HepG2 (cell line): ENCODE measurements around the gene SEPTIN2. TPM values are rescaled to one million over a fixed set of nuclear protein-coding genes. Genes with fewer than 3 reads are reported as not detected.
A peak's percentile ranks its signal among the peaks of the same experiment; 100 is the strongest.

Experiments used
- ATF7 ChIP-seq, 2 experiments: fragments of 450-650 bp in 1 of 2; sonication (generic) in 1 of 2; formaldehyde crosslinking in 1 of 2; IDR thresholded peaks; 2 replicates each; pipeline versions ENCODE4 v1.4.0 to v1.6.1; 2016 to 2020; ENCODE audit warnings: antibody characterized with exemption in 1 of 2, mild to moderate bottlenecking in 1 of 2, missing genetic modification reagents in 1 of 2
- KAT7 ChIP-seq: IDR thresholded peaks from 2 replicates; pipeline ENCODE4 v1.6.1; 2018; ENCODE audit warnings: borderline replicate concordance, missing compliant biosample characterization
- NR2C2 ChIP-seq: sonication (generic); formaldehyde crosslinking; IDR thresholded peaks from 2 replicates; pipeline ENCODE4 v1.4.0; 2020; ENCODE audit warnings: missing genetic modification reagents, mild to moderate bottlenecking, moderate library complexity, borderline replicate concordance
- PAWR ChIP-seq: sonication (generic); formaldehyde crosslinking; IDR thresholded peaks from 2 replicates; pipeline ENCODE4 v1.4.0; 2020; ENCODE audit warnings: missing genetic modification reagents, mild to moderate bottlenecking, borderline replicate concordance
- SNAPC2 ChIP-seq: sonication (generic); formaldehyde crosslinking; IDR thresholded peaks from 2 replicates; pipeline ENCODE4 v1.8.1; 2022; ENCODE audit warnings: mild to moderate bottlenecking, missing genetic modification reagents
- SRY ChIP-seq: sonication (generic); formaldehyde crosslinking; IDR thresholded peaks from 2 replicates; pipeline ENCODE4 v1.8.0; 2022; ENCODE audit warnings: mild to moderate bottlenecking, missing genetic modification reagents
- U2AF1 ChIP-seq: fragments of 200-400 bp; formaldehyde crosslinking; optimal IDR thresholded peaks from 2 replicates; pipeline ENCODE3; 2017; ENCODE audit warnings: mild to moderate bottlenecking, low read depth, low read length
- ZBTB20 ChIP-seq: sonication (generic); formaldehyde crosslinking; IDR thresholded peaks from 2 replicates; pipeline ENCODE4 v1.8.1; 2023; ENCODE audit warnings: missing genetic modification reagents, low read depth, mild to moderate bottlenecking, borderline replicate concordance
- ZNF44 ChIP-seq: sonication (generic); formaldehyde crosslinking; IDR thresholded peaks from 2 replicates; pipeline ENCODE4 v1.5.1; 2020; ENCODE audit warnings: mild to moderate bottlenecking, missing genetic modification reagents
- ZNF749 ChIP-seq: sonication (generic); formaldehyde crosslinking; IDR thresholded peaks from 2 replicates; pipeline ENCODE4 v1.8.0; 2022; ENCODE audit warnings: mild to moderate bottlenecking, missing genetic modification reagents, moderate library complexity, borderline replicate concordance
- polyA plus RNA-seq, 8 experiments: library from polyadenylated mRNA; depleted of rRNA in 3 of 8; stranded (reverse) in 7 of 8; unstranded in 1 of 8; fragments of >200 nt; fragmentation: Illumina TruSeq in 4 of 8; extraction: Trizol in 4 of 8; gene quantifications; 2 replicates each; pipeline versions ENCODE4 v1.2.1 to v1.2.3, GENCODE V29; 2011 to 2016; ENCODE audit warnings: low read depth in 4 of 8, missing spikeins in 1 of 8, mixed read lengths in 1 of 8; ENCODE audit not compliant: insufficient read depth in 1 of 8
- total RNA-seq, 5 experiments: library from RNA; depleted of rRNA; stranded (reverse); fragments of >200 nt; fragmentation: Illumina TruSeq; extraction: Trizol; gene quantifications; 2 replicates each; pipeline ENCODE4 v1.2.3, GENCODE V29; 2016; ENCODE audit warnings: low read depth in 1 of 5
- TF ChIP-seq, protein P1 (sequence below), 2 experiments: IDR thresholded peaks; 2 replicates each; pipeline ENCODE4 v1.6.1; 2011 to 2012; ENCODE audit warnings: low read length in 2 of 2, borderline replicate concordance in 1 of 2, low read depth in 1 of 2, mild to moderate bottlenecking in 1 of 2, moderate library complexity in 1 of 2
- TF ChIP-seq, protein P2 (sequence below): sonication (generic); formaldehyde crosslinking; IDR thresholded peaks from 2 replicates; pipeline ENCODE4 v1.4.0; 2020; ENCODE audit warnings: missing genetic modification reagents, borderline replicate concordance
- TF ChIP-seq, protein P3 (sequence below): IDR thresholded peaks from 2 replicates; pipeline ENCODE4 v1.6.1; 2016; ENCODE audit warnings: low read depth, borderline replicate concordance
- TF ChIP-seq, protein P4 (sequence below): sonication (generic); formaldehyde crosslinking; IDR thresholded peaks from 2 replicates; pipeline ENCODE4 v1.5.1; 2020; ENCODE audit warnings: missing genetic modification reagents, mild to moderate bottlenecking, borderline replicate concordance
- TF ChIP-seq, protein P5 (sequence below): sonication (generic); formaldehyde crosslinking; IDR thresholded peaks from 2 replicates; pipeline ENCODE4 v1.4.0; 2020; ENCODE audit warnings: missing genetic modification reagents

The SEPTIN2 gene
- total and polyA plus RNA-seq, 2 of the 13 experiments (the other 11 are each of a cell fraction or from before 2014, with no cell fraction given): 493 to 733 TPM

DNA sequence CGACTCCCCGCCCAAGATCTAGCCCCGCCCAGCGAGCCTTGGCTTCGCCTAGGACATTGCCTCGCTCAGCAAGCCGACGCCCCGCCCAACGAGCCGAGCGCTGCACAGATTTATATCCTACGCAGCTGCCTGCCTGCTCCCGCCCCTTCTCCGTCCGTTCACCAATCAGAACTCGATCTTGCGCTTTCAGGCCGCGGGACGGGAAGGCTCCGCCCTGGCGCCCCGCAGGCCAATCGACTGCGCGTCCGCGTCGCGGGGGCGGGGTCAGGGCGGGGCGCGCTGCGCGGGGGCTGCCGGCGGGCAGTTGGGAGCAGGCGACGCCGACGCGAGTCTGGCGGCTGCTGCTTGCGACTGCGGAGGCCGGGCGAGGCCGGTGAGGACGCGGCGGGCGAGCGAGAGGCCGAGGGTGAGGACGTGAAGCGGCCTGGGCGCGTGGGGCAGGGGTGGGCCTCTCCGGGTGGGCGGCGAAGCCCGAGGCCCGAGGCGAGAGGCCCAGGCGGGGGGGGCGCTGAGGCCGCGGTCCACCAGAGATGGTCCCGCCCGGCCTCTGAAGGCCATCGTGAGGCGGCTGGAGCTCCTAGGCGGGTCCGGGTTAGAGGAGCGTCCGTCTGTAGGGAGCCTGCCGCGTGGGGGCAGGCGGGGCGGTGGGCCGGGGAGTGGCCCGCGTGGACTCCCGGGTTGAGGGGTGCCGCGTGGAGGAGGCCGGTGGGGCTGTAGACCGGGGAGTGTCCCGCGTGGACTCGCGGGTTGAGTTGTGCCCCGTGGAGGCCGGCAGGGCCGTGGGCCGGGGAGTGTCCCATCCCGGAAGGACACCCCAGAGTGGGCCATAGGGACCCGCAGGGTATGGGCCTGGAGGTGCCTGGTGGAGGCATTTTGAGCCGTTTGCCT is 40.5 kb downstream of the SEPTIN2 start, which contains the start of gene FARP2 (continued):
- TF ChIP-seq, protein P1, sequence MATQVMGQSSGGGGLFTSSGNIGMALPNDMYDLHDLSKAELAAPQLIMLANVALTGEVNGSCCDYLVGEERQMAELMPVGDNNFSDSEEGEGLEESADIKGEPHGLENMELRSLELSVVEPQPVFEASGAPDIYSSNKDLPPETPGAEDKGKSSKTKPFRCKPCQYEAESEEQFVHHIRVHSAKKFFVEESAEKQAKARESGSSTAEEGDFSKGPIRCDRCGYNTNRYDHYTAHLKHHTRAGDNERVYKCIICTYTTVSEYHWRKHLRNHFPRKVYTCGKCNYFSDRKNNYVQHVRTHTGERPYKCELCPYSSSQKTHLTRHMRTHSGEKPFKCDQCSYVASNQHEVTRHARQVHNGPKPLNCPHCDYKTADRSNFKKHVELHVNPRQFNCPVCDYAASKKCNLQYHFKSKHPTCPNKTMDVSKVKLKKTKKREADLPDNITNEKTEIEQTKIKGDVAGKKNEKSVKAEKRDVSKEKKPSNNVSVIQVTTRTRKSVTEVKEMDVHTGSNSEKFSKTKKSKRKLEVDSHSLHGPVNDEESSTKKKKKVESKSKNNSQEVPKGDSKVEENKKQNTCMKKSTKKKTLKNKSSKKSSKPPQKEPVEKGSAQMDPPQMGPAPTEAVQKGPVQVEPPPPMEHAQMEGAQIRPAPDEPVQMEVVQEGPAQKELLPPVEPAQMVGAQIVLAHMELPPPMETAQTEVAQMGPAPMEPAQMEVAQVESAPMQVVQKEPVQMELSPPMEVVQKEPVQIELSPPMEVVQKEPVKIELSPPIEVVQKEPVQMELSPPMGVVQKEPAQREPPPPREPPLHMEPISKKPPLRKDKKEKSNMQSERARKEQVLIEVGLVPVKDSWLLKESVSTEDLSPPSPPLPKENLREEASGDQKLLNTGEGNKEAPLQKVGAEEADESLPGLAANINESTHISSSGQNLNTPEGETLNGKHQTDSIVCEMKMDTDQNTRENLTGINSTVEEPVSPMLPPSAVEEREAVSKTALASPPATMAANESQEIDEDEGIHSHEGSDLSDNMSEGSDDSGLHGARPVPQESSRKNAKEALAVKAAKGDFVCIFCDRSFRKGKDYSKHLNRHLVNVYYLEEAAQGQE (IDR thresholded peaks at IDR 0.05; ENCODE audit: borderline replicate concordance in 1 of 2, low read depth in 1 of 2, low read length in 2 of 2): peak in 1 of 2 experiments; percentile 77; a peak in 1 of 4 replicates
- TF ChIP-seq SNAPC2 (CRISPR knock-in tag): no peak
- TF ChIP-seq PAWR (CRISPR knock-in tag): no peak
- no peak for TF ChIP-seq ZNF44 (CRISPR knock-in tag)
- TF ChIP-seq, protein P2, sequence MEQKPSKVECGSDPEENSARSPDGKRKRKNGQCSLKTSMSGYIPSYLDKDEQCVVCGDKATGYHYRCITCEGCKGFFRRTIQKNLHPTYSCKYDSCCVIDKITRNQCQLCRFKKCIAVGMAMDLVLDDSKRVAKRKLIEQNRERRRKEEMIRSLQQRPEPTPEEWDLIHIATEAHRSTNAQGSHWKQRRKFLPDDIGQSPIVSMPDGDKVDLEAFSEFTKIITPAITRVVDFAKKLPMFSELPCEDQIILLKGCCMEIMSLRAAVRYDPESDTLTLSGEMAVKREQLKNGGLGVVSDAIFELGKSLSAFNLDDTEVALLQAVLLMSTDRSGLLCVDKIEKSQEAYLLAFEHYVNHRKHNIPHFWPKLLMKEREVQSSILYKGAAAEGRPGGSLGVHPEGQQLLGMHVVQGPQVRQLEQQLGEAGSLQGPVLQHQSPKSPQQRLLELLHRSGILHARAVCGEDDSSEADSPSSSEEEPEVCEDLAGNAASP: 0 out of 2 replicates have a peak, but pooled peaks have one; percentile 7
- TF ChIP-seq NR2C2: peak; percentile 61
- TF ChIP-seq, protein P3, sequence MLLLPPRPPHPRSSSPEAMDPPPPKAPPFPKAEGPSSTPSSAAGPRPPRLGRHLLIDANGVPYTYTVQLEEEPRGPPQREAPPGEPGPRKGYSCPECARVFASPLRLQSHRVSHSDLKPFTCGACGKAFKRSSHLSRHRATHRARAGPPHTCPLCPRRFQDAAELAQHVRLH (CRISPR knock-in tag): 0 out of 2 replicates have a peak, but pooled peaks have one; percentile 46
- TF ChIP-seq ATF7 (IDR thresholded peaks at IDR 0.05): no peak
- no peak for TF ChIP-seq ATF7 (CRISPR knock-in tag; IDR thresholded peaks at IDR 0.05)
- TF ChIP-seq SRY (CRISPR knock-in tag): peak; percentile 91; the same call in 1 of the 2 replicates
- TF ChIP-seq U2AF1: no peak
- TF ChIP-seq ZBTB20 (CRISPR knock-in tag): peak; percentile 66
- TF ChIP-seq, protein P4, sequence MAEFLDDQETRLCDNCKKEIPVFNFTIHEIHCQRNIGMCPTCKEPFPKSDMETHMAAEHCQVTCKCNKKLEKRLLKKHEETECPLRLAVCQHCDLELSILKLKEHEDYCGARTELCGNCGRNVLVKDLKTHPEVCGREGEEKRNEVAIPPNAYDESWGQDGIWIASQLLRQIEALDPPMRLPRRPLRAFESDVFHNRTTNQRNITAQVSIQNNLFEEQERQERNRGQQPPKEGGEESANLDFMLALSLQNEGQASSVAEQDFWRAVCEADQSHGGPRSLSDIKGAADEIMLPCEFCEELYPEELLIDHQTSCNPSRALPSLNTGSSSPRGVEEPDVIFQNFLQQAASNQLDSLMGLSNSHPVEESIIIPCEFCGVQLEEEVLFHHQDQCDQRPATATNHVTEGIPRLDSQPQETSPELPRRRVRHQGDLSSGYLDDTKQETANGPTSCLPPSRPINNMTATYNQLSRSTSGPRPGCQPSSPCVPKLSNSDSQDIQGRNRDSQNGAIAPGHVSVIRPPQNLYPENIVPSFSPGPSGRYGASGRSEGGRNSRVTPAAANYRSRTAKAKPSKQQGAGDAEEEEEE (CRISPR knock-in tag): no peak
- TF ChIP-seq, protein P5, sequence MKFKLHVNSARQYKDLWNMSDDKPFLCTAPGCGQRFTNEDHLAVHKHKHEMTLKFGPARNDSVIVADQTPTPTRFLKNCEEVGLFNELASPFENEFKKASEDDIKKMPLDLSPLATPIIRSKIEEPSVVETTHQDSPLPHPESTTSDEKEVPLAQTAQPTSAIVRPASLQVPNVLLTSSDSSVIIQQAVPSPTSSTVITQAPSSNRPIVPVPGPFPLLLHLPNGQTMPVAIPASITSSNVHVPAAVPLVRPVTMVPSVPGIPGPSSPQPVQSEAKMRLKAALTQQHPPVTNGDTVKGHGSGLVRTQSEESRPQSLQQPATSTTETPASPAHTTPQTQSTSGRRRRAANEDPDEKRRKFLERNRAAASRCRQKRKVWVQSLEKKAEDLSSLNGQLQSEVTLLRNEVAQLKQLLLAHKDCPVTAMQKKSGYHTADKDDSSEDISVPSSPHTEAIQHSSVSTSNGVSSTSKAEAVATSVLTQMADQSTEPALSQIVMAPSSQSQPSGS (CRISPR knock-in tag): 0 out of 2 replicates have a peak, but pooled peaks have one; percentile 39
- peak; percentile 85; the same call in 1 of the 2 replicates for TF ChIP-seq ZNF749 (CRISPR knock-in tag)
- peak; percentile 92; the same call in 1 of the 2 replicates for TF ChIP-seq KAT7 (CRISPR knock-in tag)
